A549 treated with RU486 at 1 μM for 4 hours (cell line): ENCODE measurements around the gene CT47A7. TPM values are rescaled to one million over a fixed set of nuclear protein-coding genes. Genes with fewer than 3 reads are reported as not detected.

Experiments used
- total RNA-seq: library from RNA; stranded (reverse); fragments of 200-300 nt; extraction: Qiagen RNA extraction; gene quantifications from 5 replicates; pipeline ENCODE4 v1.2.3, GENCODE V29; 2022; ENCODE audit warnings: low read depth

Gene CT47A7
- total RNA-seq, result not detected in 5 replicates

GRCh38 chrX:120956500-120956899 is at the start of gene CT47A7:
CT47A7 (minus strand) TSS chrX:120956600; CDS start chrX:120956345, 255 bp downstream.

GRCh38 chrX:120985660-120986059 is 29.3 kb upstream of the CT47A7 start, which contains the start of gene CT47A1:
CT47A1 (minus strand) TSS chrX:120985760; CDS start chrX:120985529, 231 bp downstream.

Other genes with a start within 250 kb of the CT47A7 start
- not detected in 5 replicates for gene CT47B1, start 80.7 kb downstream of the CT47A7 start, total RNA-seq
- not detected in 5 replicates for gene CT47A11, start 19.4 kb downstream of the CT47A7 start, total RNA-seq
- gene CT47A10, start 14.6 kb downstream of the CT47A7 start, total RNA-seq, result not detected in 5 replicates
- not detected in 5 replicates for gene CT47A9, start 9.7 kb downstream of the CT47A7 start, total RNA-seq
- not detected in 5 replicates for gene CT47A8, start 4.9 kb downstream of the CT47A7 start, total RNA-seq
- not detected in 5 replicates for gene CT47A6, start 4.9 kb upstream of the CT47A7 start, total RNA-seq
- not detected in 5 replicates for gene CT47A5, start 9.7 kb upstream of the CT47A7 start, total RNA-seq
- not detected in 5 replicates for gene CT47A4, start 14.6 kb upstream of the CT47A7 start, total RNA-seq
- gene CT47A3, start 19.5 kb upstream of the CT47A7 start, total RNA-seq, result not detected in 5 replicates
- not detected in 5 replicates for gene CT47A2, start 24.3 kb upstream of the CT47A7 start, total RNA-seq
- gene CT47A1, start 29.2 kb upstream of the CT47A7 start, total RNA-seq, result not detected in 5 replicates
- gene GLUD2, start 91.0 kb upstream of the CT47A7 start, total RNA-seq, result 1.6 to 3.2 TPM (median 3.2 TPM) in 5 replicates